DMS53 treated with DMSO at 0.1 percent for 48 hours (cell line): Measurements from ENCODE around the gene ZBTB45.

Source experiments
- DNase-seq: peaks from one replicate; lab custom pipeline; 2025; ENCODE audit not compliant: unreplicated experiment; lab: John Stamatoyannopoulos, UW

The ZBTB45 gene

DNA sequence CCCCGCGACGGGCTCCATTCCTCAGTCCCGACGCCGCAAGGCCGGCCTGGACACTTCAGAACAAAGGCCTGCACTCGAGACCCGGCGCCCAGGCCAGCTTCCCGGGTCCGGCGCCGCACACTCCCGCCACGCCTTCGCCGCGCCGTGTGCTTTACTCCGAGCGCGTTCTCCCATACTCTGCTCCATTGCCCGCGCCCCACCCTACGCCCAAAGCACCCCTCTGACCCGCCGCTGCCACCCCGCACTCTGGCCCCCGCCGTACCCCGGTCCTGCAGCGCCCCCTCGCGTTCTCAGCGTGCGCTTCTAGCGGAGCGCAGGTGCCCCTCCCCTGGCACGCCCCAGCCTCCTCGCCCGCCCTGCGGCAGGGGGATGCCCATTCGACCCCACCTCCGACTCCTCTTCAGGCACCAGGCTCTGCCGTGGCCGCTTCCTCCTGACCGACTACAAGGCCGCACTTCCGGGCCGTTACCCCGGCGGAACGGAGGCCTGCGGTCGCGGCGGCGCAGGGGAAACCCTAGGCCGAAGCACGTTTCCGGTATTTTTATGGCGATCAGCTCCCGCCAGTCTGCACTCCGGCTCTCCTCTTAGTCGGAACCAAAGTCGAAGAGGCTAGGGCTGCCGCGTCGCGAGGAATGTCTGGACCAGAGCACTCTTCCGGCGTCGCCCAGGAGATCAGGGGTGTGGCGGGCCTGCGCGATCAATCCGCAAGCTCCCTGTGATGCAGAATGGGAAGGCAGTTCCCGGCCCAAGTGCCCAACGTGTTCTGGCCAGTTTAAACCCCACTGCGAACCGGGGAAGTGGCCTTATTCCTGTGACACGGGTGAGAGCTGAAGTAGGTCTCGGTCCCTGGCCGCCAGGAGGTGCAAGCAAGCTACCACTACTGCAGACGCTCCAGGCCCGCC is at the start of gene ZBTB45:
Gene ZBTB45, minus strand, starts transcription at position 456 of the 902 bp plus-strand sequence. CDS start 2,137 bp downstream, outside the sequence.
- DNase-seq = peak; percentile 89

GRCh38 chr19:58568453-58569130 is 49.0 kb upstream of the ZBTB45 start:
- DNase-seq = no peak

GRCh38 chr19:58566989-58567388 is 47.4 kb upstream of the ZBTB45 start:
- no peak for DNase-seq

DNA sequence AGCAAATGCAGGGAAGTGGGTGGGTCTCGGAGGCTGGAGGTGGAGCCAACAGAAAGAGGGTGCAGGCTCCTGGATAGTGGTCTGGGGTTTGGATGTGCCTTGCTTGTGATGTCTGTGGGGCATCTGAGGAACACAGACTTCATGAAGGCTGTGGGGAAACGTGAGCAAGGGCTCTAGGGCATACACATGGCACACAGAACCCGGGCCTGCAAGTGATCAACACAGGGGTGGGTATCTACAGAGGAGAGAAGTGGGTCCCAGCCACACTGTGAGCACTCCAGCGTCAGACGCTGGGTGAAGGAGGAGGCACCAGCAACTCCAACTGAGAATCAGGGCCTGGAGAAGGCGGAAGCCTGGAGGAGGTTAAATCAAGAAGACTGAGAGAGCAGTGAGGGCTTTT is 44.2 kb upstream of the ZBTB45 start:
- DNase-seq = no peak

DNA sequence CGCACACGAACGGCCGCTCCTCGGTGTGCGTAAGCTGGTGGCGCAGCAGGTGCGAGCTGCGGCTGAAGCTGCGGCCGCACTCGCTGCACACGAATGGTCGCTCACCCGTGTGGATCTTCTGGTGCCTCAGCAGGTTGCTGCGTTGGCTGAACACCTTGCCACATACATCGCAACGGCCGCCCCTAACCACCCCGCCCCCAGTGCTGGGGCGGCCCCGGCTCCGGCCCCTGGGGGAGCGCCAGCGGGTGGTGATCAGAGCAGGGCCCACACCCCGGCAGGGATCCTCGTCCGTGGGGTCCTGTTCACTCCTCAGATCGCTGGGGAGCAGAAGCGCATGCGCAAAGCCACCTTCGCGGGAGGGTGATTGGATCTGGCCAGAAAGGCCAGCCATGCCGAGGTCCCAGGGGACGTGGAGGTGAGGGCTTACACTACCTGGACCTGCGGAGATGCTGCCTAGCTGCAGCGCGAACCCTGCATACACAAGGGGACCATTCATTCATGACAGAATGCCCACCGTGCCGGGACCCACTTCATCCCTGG is 43.5 kb upstream of the ZBTB45 start:
- DNase-seq = no peak

- DNase-seq = no peak
These were observed 42.8 kb upstream of the ZBTB45 start for GRCh38 chr19:58562122-58563033.

DNA sequence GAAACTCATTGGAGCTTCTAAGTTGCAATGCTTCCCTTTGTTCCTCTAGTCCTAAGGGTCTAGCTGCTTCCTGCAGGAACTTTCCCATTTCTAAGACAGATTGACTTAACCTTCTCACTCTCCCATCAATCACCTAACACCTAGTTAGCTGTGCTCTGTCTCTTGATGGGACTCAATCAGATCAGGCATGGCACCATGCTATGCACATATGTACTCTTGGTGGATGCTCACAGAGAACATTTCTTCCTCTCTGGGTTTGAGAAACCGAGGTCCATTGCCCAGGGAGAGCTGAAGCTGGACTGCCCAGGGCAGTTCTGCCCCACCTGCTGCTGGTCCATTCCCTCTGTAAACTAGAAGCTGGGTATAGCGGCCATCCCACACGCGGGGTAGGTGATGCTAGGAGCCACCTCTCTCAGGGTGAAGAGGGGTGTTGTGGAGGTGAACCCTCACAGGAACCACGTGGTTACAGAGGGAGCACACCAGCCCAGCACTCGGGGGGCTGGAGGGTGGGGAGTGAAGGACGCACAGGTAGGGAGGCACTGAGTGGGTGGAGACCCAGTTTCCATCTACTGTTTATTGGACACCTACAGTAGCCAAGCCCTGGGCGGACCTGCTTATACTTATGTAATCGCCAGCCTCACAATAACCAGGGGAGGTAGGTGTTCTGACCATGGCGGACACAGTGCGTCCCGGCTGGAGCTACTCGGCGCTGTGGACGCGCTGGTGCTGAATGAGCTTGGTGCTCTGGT is 41.9 kb upstream of the ZBTB45 start:
- no peak for DNase-seq

DNA sequence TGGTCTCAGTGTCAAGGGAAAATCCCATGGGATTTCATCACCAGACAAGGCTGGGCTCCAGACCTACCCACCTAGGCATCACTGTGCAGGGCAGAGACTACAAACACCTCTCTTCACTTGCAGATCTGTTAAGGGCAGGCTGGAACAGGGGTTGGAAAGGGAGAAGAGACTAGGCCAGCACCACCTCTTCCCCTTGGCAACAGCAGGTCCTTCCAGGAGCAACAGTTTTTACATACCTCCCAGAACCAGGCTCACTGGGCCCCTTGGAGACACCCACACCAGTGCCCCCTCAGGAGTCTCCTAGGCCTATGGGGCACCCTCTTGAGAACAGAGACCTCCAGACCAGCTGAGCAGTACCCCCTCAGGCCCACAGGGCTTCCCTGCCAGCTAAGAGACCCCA is 41.3 kb upstream of the ZBTB45 start:
- DNase-seq = no peak

DNA sequence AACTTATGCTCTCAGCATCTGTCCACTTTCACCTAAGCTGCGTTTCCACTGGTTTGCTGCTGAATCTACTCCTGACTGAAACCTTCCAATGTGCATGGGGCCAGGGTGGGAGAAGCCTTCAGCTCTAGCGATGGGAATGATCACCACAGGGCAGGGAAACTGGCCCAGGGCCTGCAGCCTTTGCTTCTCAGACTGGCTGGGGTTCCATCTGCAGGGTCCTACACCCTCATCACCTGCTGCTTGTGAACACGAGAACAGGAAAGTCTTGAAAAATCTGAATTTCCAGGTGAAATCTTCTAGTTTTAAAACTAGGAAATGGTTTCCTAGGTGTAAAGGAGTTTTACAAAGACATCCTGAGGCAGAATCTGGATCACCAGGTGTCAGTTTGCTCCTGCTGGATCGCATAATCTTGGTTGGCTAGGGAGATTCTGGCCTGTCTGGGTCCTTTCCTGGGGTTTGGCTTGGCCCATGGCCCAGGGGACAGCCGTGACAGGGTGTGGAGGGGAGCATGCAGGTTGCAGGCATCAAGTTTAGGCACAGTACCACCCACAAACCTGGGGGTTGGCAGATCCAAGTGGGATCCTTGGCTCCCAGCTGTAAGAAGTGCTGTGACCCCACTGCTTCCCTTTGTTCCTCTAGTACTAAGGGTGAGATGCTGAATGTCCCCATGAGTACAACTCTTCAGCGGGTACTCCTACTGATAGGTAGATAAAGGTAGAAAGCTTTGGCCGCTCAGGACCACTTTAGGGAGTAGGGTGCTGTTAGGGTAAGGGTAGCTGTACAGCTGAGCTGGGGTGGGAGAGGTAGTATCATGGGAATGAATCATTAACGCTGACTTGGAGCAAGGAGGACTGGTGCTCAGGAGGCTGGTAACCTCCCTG is 40.6 kb upstream of the ZBTB45 start:
- no peak for DNase-seq

DNA sequence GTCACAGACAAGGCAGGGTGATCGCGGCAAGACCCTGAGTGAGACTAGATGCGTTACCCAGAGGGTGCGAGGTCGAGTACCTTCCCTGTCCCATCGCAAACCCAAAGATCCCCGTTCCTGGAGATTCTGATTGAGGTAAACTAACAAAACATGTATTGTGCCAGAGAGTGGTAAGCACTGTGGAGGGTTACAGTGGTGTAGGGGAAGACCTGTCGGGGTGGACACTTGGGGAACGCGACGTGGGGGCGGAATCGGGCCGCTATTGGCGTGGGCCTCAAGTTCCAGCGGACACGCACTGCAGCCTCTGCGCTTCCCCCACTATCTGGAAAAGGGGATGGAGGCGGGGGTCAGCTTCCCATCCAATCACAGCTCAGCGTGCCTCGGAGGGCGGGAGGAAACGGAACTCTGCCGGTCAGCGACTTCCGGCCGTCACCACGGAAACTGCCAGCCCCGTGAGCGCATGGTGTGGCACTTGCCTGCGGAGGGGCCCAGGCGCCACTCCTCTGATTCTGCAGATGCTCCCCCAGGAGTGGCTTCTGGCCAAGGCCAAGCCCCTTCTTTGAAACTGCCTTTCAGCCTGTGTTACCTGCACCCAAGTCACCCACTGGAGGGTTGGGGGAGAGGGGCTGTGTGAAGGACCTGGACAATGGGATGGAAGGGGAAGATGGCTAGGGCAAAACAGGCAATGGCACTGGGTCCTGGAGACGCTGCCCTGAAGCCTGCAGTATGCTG is 39.8 kb upstream of the ZBTB45 start:
- no peak for DNase-seq

GRCh38 chr19:58558623-58559274 is 39.1 kb upstream of the ZBTB45 start:
- DNase-seq = no peak

DNA sequence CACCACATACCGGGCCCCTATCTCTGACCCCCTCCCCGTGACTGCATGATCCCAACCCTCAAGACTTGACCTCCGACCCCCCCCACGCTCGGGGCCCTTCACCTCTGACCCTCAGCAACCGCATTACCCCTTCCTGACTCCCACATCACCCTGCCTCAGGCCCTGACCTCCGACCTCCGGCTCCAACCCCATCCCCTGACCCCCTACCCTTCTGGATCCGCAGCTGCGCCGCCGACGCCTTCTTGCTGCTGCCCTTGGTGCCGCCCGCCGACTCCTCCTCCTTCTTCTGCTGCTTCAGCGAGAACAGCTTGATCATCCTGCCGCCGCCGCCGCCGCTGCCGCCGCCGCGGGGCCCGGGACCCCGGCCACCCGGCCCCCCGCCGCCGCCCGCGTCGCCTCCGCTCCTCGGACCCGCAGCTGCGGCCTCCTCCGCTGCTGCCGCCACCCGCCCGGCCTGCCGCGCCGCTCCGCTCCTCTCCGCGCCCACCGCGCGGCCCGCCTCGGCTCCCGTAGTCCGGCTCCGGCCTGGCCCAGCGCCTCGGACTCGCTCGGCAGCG is 38.5 kb upstream of the ZBTB45 start, which contains the start of gene UBE2M:
Gene UBE2M, minus strand, starts transcription at position 546 of the 557 bp plus-strand sequence. Its CDS starts 230 bp downstream, at position 316.
- DNase-seq = no peak

DNA sequence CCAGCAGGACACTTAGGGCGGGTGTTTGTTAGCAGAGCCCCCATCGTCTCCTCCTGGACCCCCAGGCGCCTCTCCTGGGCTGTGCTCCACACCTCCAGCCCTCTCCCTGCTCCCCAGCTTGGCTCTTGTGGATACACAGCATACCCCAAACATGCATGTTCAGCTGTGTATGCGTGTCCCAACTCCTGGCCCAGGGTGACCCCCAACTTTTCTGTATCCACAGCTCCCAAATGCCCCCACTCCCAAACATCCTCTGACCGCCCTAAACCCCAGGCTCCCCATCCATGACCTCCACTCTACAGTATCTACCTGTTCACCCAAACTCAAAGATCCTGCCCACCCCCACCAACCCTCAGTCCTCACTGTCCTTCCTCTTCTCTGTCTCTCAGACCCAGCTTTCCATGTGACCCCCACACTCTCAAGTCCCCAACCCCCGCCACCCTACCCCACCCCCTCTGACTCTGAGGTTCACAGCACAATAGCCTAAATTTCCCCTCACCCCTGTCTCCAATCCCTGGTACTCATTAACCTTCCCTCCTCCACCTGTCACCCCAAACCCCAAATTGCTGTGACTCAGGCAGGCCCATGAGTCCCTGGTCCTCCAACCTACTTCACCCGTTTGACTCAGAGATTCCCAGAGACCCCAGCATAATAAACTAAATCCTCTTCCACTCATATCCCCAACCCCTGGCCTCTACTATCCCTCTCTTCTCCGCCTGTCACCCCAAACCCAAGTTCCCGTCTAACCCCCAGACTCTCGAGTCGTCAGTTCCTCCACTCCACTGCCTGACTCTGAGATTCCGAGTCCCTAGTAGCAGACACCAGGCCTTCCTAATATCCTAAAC is 37.8 kb upstream of the ZBTB45 start:
- no peak for DNase-seq

- DNase-seq = no peak
These were observed 37.1 kb upstream of the ZBTB45 start for GRCh38 chr19:58556622-58557220.

- no peak for DNase-seq
These were observed 36.5 kb upstream of the ZBTB45 start for GRCh38 chr19:58555920-58556621.
